DOHH2 (cell line): ENCODE measurements around the gene STMN3.

Experiments
- CTCF ChIP-seq: fragments of 200-600 bp; sonication (generic); IDR thresholded peaks from one replicate; pipeline ENCODE4 v1.5.1; 2014; ENCODE audit warnings: antibody characterized with exemption, mild to moderate bottlenecking, low read depth, low read length; ENCODE audit not compliant: poor library complexity, severe bottlenecking
- EZH2phosphoT487 ChIP-seq: fragments of 200-600 bp; sonication (generic); IDR thresholded peaks from 2 replicates; pipeline ENCODE4 v1.6.1; 2017; ENCODE audit warnings: borderline replicate concordance, mild to moderate bottlenecking, antibody characterized with exemption, low read length, moderate library complexity, mixed read lengths

- TF ChIP-seq CTCF = no peak
- TF ChIP-seq EZH2phosphoT487 = no peak
Observed at GRCh38 chr20:63658749-63659187, 5.5 kb upstream of the STMN3 start.
